WTC11 (cell line): ENCODE measurements around the gene WDR38. TPM values are rescaled to one million over a fixed set of nuclear protein-coding genes. Genes with fewer than 3 reads are reported as not detected.

Experiments
- ATAC-seq: fragments of 200-7000 bp; cut with Tn5 transposase; 2 replicates; pipeline ENCODE4 v1.10.0; 2021; ENCODE audit warnings: mild to moderate bottlenecking, moderate library complexity
- CTCF ChIA-PET: fragments of 300-600 bp; sonication (Branson Sonifier 250); formaldehyde crosslinking; loops from one replicate; lab custom pipeline; 2021; ENCODE audit warnings: antibody characterized with exemption; lab: Charles Lee
- POLR2A ChIA-PET: fragments of 350-600 bp; sonication (Branson Sonifier 250); formaldehyde crosslinking; loops from one replicate; lab custom pipeline; 2021; ENCODE audit warnings: antibody characterized with exemption; lab: Charles Lee
- DNase-seq: peaks from one replicate; pipeline ENCODE4 v3.0.0; 2021; ENCODE audit warnings: low spot score
- H3K27ac Mint-ChIP-seq: 2 replicates; pipeline ENCODE4 v1.8.0; 2021; ENCODE audit warnings: mixed read lengths
- H3K27me3 Mint-ChIP-seq: 2 replicates; pipeline ENCODE4 v1.8.0; 2021; ENCODE audit warnings: low read depth, mild to moderate bottlenecking, moderate library complexity, mixed read lengths
- H3K36me3 Mint-ChIP-seq: 2 replicates; pipeline ENCODE4 v1.8.0; 2021; ENCODE audit warnings: mixed read lengths
- H3K4me1 Mint-ChIP-seq: 2 replicates; pipeline ENCODE4 v1.8.0; 2022; ENCODE audit warnings: mixed read lengths
- H3K4me3 Mint-ChIP-seq: 2 replicates; pipeline ENCODE4 v1.8.0; 2021; ENCODE audit warnings: mild to moderate bottlenecking, moderate library complexity, mixed read lengths
- H3K9me3 Mint-ChIP-seq: 2 replicates; pipeline ENCODE4 v1.8.0; 2021; ENCODE audit warnings: mixed read lengths
- ELF4 ChIP-seq: sonication (generic); formaldehyde crosslinking; IDR thresholded peaks from 2 replicates; pipeline ENCODE4 v1.8.1; 2022; ENCODE audit warnings: low read depth, mild to moderate bottlenecking, moderate library complexity, missing genetic modification reagents
- ESRRA ChIP-seq: sonication (generic); formaldehyde crosslinking; IDR thresholded peaks from 2 replicates; pipeline ENCODE4 v1.8.1; 2022; ENCODE audit warnings: mild to moderate bottlenecking, missing genetic modification reagents, borderline replicate concordance
- FOXP4 ChIP-seq: sonication (generic); formaldehyde crosslinking; IDR thresholded peaks from 2 replicates; pipeline ENCODE4 v1.8.0; 2022; ENCODE audit warnings: mild to moderate bottlenecking, missing genetic modification reagents
- GRHL2 ChIP-seq: fragments of 250-450 bp; sonication (Bioruptor Pico); IDR thresholded peaks from 2 replicates; pipeline ENCODE4 v1.8.0; 2022; ENCODE audit warnings: mild to moderate bottlenecking, moderate library complexity; ENCODE audit not compliant: insufficient replicate concordance, severe bottlenecking
- GTF2I ChIP-seq: fragments of 250-450 bp; sonication (Bioruptor Pico); conservative IDR thresholded peaks from 2 replicates; pipeline ENCODE4 v1.4.0; 2021; ENCODE audit warnings: mild to moderate bottlenecking
- HMGA2 ChIP-seq: fragments of 250-450 bp; sonication (Bioruptor Pico); IDR thresholded peaks from 2 replicates; pipeline ENCODE4 v1.4.0; 2021; ENCODE audit warnings: mild to moderate bottlenecking, moderate library complexity
- JAZF1 ChIP-seq: fragments of 250-450 bp; sonication (Bioruptor Pico); IDR thresholded peaks from 2 replicates; pipeline ENCODE4 v1.9.0; 2021; ENCODE audit warnings: moderate library complexity, mild to moderate bottlenecking, inconsistent platforms
- NR1H2 ChIP-seq: sonication (generic); formaldehyde crosslinking; IDR thresholded peaks from 2 replicates; pipeline ENCODE4 v1.9.0; 2021; ENCODE audit warnings: mild to moderate bottlenecking, moderate library complexity, missing genetic modification reagents
- RELA ChIP-seq: sonication (generic); formaldehyde crosslinking; IDR thresholded peaks from 2 replicates; pipeline ENCODE4 v1.8.1; 2022; ENCODE audit warnings: missing genetic modification reagents, mild to moderate bottlenecking, borderline replicate concordance
- RORB ChIP-seq: fragments of 250-450 bp; sonication (Bioruptor Pico); IDR thresholded peaks from 2 replicates; pipeline ENCODE4 v1.9.0; 2021; ENCODE audit warnings: mild to moderate bottlenecking
- TCF7 ChIP-seq: sonication (generic); formaldehyde crosslinking; IDR thresholded peaks from 2 replicates; pipeline ENCODE4 v1.8.0; 2022; ENCODE audit warnings: mild to moderate bottlenecking, low read depth, missing genetic modification reagents, moderate library complexity
- ZNF138 ChIP-seq: sonication (generic); formaldehyde crosslinking; conservative IDR thresholded peaks from 2 replicates; pipeline ENCODE4 v1.8.1; 2022; ENCODE audit warnings: mild to moderate bottlenecking, moderate library complexity, missing genetic modification reagents
- ZNF416 ChIP-seq: fragments of 250-450 bp; sonication (Bioruptor Pico); IDR thresholded peaks from 2 replicates; pipeline ENCODE4 v1.9.0; 2021; ENCODE audit warnings: mild to moderate bottlenecking, inconsistent platforms
- total RNA-seq: library from RNA; stranded (reverse); gene quantifications from 3 replicates; pipeline ENCODE4 v1.2.3, GENCODE V29; 2021
- TF ChIP-seq, protein P1 (sequence below): fragments of 250-450 bp; sonication (Bioruptor Pico); IDR thresholded peaks from 2 replicates; pipeline ENCODE4 v1.9.0; 2021; ENCODE audit warnings: mild to moderate bottlenecking
- TF ChIP-seq, protein P2 (sequence below): sonication (generic); formaldehyde crosslinking; IDR thresholded peaks from 2 replicates; pipeline ENCODE4 v1.8.0; 2023; ENCODE audit warnings: missing genetic modification reagents, mild to moderate bottlenecking, borderline replicate concordance
- TF ChIP-seq, protein P3 (sequence below): sonication (generic); formaldehyde crosslinking; IDR thresholded peaks from 2 replicates; pipeline ENCODE4 v1.8.1; 2023; ENCODE audit warnings: mild to moderate bottlenecking, missing genetic modification reagents, moderate library complexity
- TF ChIP-seq, protein P4 (sequence below): fragments of 250-450 bp; sonication (Bioruptor Pico); IDR thresholded peaks from 2 replicates; pipeline ENCODE4 v1.9.0; 2021; ENCODE audit warnings: mild to moderate bottlenecking, borderline replicate concordance

WDR38 gene
- total RNA-seq, 1 experiment from 2014 or later: not detected

- Mint-ChIP-seq H3K27ac (peak overlapping the region; percentile 79; the same call in 1 of the 2 replicates), H3K9me3 (no peaks in the 10 kb centered on the region), H3K4me1 (peaks cover 27% of the 10 kb centered on the region), H3K27me3 (no peaks in the 10 kb centered on the region)
- TF ChIP-seq, protein P1, sequence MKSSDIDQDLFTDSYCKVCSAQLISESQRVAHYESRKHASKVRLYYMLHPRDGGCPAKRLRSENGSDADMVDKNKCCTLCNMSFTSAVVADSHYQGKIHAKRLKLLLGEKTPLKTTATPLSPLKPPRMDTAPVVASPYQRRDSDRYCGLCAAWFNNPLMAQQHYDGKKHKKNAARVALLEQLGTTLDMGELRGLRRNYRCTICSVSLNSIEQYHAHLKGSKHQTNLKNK (CRISPR knock-in tag): no peak
- TF ChIP-seq JAZF1 (CRISPR knock-in tag) (no peak), FOXP4 (no peak), RELA (CRISPR knock-in tag) (no peak), RORB (CRISPR knock-in tag) (no peak), ZNF416 (CRISPR knock-in tag) (no peak), HMGA2 (CRISPR knock-in tag) (no peak), ZNF138 (CRISPR knock-in tag) (no peak), GTF2I (CRISPR knock-in tag) (no peak), ESRRA (CRISPR knock-in tag) (no peak), TCF7 (CRISPR knock-in tag) (no peak), ELF4 (CRISPR knock-in tag) (no peak), NR1H2 (no peak), GRHL2 (CRISPR knock-in tag) (no peak)
- TF ChIP-seq, protein P2, sequence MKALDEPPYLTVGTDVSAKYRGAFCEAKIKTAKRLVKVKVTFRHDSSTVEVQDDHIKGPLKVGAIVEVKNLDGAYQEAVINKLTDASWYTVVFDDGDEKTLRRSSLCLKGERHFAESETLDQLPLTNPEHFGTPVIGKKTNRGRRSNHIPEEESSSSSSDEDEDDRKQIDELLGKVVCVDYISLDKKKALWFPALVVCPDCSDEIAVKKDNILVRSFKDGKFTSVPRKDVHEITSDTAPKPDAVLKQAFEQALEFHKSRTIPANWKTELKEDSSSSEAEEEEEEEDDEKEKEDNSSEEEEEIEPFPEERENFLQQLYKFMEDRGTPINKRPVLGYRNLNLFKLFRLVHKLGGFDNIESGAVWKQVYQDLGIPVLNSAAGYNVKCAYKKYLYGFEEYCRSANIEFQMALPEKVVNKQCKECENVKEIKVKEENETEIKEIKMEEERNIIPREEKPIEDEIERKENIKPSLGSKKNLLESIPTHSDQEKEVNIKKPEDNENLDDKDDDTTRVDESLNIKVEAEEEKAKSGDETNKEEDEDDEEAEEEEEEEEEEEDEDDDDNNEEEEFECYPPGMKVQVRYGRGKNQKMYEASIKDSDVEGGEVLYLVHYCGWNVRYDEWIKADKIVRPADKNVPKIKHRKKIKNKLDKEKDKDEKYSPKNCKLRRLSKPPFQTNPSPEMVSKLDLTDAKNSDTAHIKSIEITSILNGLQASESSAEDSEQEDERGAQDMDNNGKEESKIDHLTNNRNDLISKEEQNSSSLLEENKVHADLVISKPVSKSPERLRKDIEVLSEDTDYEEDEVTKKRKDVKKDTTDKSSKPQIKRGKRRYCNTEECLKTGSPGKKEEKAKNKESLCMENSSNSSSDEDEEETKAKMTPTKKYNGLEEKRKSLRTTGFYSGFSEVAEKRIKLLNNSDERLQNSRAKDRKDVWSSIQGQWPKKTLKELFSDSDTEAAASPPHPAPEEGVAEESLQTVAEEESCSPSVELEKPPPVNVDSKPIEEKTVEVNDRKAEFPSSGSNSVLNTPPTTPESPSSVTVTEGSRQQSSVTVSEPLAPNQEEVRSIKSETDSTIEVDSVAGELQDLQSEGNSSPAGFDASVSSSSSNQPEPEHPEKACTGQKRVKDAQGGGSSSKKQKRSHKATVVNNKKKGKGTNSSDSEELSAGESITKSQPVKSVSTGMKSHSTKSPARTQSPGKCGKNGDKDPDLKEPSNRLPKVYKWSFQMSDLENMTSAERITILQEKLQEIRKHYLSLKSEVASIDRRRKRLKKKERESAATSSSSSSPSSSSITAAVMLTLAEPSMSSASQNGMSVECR (CRISPR knock-in tag): no peak
- TF ChIP-seq, protein P3, sequence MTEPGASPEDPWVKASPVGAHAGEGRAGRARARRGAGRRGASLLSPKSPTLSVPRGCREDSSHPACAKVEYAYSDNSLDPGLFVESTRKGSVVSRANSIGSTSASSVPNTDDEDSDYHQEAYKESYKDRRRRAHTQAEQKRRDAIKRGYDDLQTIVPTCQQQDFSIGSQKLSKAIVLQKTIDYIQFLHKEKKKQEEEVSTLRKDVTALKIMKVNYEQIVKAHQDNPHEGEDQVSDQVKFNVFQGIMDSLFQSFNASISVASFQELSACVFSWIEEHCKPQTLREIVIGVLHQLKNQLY: no peak
- TF ChIP-seq, protein P4, sequence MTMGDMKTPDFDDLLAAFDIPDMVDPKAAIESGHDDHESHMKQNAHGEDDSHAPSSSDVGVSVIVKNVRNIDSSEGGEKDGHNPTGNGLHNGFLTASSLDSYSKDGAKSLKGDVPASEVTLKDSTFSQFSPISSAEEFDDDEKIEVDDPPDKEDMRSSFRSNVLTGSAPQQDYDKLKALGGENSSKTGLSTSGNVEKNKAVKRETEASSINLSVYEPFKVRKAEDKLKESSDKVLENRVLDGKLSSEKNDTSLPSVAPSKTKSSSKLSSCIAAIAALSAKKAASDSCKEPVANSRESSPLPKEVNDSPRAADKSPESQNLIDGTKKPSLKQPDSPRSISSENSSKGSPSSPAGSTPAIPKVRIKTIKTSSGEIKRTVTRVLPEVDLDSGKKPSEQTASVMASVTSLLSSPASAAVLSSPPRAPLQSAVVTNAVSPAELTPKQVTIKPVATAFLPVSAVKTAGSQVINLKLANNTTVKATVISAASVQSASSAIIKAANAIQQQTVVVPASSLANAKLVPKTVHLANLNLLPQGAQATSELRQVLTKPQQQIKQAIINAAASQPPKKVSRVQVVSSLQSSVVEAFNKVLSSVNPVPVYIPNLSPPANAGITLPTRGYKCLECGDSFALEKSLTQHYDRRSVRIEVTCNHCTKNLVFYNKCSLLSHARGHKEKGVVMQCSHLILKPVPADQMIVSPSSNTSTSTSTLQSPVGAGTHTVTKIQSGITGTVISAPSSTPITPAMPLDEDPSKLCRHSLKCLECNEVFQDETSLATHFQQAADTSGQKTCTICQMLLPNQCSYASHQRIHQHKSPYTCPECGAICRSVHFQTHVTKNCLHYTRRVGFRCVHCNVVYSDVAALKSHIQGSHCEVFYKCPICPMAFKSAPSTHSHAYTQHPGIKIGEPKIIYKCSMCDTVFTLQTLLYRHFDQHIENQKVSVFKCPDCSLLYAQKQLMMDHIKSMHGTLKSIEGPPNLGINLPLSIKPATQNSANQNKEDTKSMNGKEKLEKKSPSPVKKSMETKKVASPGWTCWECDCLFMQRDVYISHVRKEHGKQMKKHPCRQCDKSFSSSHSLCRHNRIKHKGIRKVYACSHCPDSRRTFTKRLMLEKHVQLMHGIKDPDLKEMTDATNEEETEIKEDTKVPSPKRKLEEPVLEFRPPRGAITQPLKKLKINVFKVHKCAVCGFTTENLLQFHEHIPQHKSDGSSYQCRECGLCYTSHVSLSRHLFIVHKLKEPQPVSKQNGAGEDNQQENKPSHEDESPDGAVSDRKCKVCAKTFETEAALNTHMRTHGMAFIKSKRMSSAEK: no peak
- TF ChIP-seq, all 79 proteins: peak for 0
- ChIA-PET CTCF (no interaction called here), POLR2A (interaction anchor here (0.6 kb wide), 1 partner anchor 63 kb away, joined by 6 read pairs; no protein-coding TSS in a partner anchor)
- Mint-ChIP-seq H3K4me3 (no peak overlapping the region), H3K36me3 (peaks cover 37% of the 10 kb centered on the region)
- no peak for DNase-seq
- no peak for ATAC-seq
Observed at GRCh38 chr9:124873664-124874063, 20.4 kb downstream of the WDR38 start.
